Frontal cortex (tissue), 1 donor: ENCODE measurements around the gene CCDC71. TPM values are rescaled to one million over a fixed set of nuclear protein-coding genes. Genes with fewer than 3 reads are reported as not detected.

Source experiments
- total RNA-seq: library from RNA; depleted of rRNA; stranded (reverse); fragments of >200 nt; gene quantifications from one replicate; pipeline ENCODE4 v1.2.3, GENCODE V29; 2014

CCDC71 gene
- total RNA-seq, 1 donor from 2014 or later = 17.9 TPM

Other genes starting within 250 kb of the CCDC71 start
- gene ARIH2, start 247.5 kb downstream of the CCDC71 start, total RNA-seq = 59.1 TPM
- gene P4HTM, start 176.1 kb downstream of the CCDC71 start, total RNA-seq = 53.8 TPM
- gene WDR6, start 158.9 kb downstream of the CCDC71 start, total RNA-seq = 111 TPM
- gene DALRD3, start 147.8 kb downstream of the CCDC71 start, total RNA-seq = 51.4 TPM
- 31.8 TPM for gene NDUFAF3, start 144.2 kb downstream of the CCDC71 start, total RNA-seq
- gene IMPDH2, start 136.9 kb downstream of the CCDC71 start, total RNA-seq = 190 TPM
- gene QRICH1, start 72.3 kb downstream of the CCDC71 start, total RNA-seq = 148 TPM
- gene QARS1, start 61.6 kb downstream of the CCDC71 start, total RNA-seq = 179 TPM
- 44.8 TPM for gene USP19, start 45.5 kb downstream of the CCDC71 start, total RNA-seq
- 30.2 TPM for gene LAMB2, start 33.3 kb downstream of the CCDC71 start, total RNA-seq
- gene KLHDC8B, start 5.3 kb upstream of the CCDC71 start, total RNA-seq = 16.3 TPM
- gene C3orf62, start 110.9 kb upstream of the CCDC71 start, total RNA-seq = 6.5 TPM
- 22.0 TPM for gene USP4, start 173.7 kb upstream of the CCDC71 start, total RNA-seq
- 80.3 TPM for gene GPX1, start 192.0 kb upstream of the CCDC71 start, total RNA-seq
- gene RHOA, start 245.6 kb upstream of the CCDC71 start, total RNA-seq = 143 TPM
- 11.0 TPM for gene TCTA, start 246.1 kb upstream of the CCDC71 start, total RNA-seq